WTC11 (cell line): ENCODE data around the gene ALAS1.

Source experiments
- CTCF ChIP-seq: fragments of 200-600 bp; IDR thresholded peaks from 2 replicates; pipeline ENCODE4 v1.8.0; 2022; ENCODE audit warnings: antibody characterized with exemption
- FOXP4 ChIP-seq: sonication (generic); formaldehyde crosslinking; IDR thresholded peaks from 2 replicates; pipeline ENCODE4 v1.8.0; 2022; ENCODE audit warnings: mild to moderate bottlenecking, missing genetic modification reagents
- JUN ChIP-seq: sonication (generic); formaldehyde crosslinking; IDR thresholded peaks from 2 replicates; pipeline ENCODE4 v1.8.0; 2023; ENCODE audit warnings: mild to moderate bottlenecking, missing genetic modification reagents
- NR1H2 ChIP-seq: sonication (generic); formaldehyde crosslinking; IDR thresholded peaks from 2 replicates; pipeline ENCODE4 v1.9.0; 2021; ENCODE audit warnings: mild to moderate bottlenecking, moderate library complexity, missing genetic modification reagents
- USF1 ChIP-seq: sonication (generic); formaldehyde crosslinking; IDR thresholded peaks from 2 replicates; pipeline ENCODE4 v1.8.0; 2022; ENCODE audit warnings: mild to moderate bottlenecking, missing genetic modification reagents
- USF2 ChIP-seq: sonication (generic); formaldehyde crosslinking; IDR thresholded peaks from 2 replicates; pipeline ENCODE4 v1.8.1; 2023; ENCODE audit warnings: mild to moderate bottlenecking, missing genetic modification reagents, moderate library complexity

- no peak for TF ChIP-seq CTCF
- no peak for TF ChIP-seq NR1H2
- no peak for TF ChIP-seq USF2 (CRISPR knock-in tag)
- no peak for TF ChIP-seq FOXP4 (CRISPR knock-in tag)
- TF ChIP-seq USF1 (CRISPR knock-in tag), result no peak
- no peak for TF ChIP-seq JUN
Observed at GRCh38 chr3:52196977-52197376, 983 bp upstream of the ALAS1 start.
